ENCODE results near the gene STX8. TPM values are rescaled to one million over a fixed set of nuclear protein-coding genes. Genes with fewer than 3 reads are reported as not detected.

Gene STX8
- polyA plus RNA-seq, 1 of the 3 experiments (the other 2 are of a cell fraction), result 51.3 TPM

GRCh38 chr17:9256361-9256750 is 319.3 kb downstream of the STX8 start:
- H3K9me3 ChIP-seq, result no peaks in the 10 kb centered on the region
- TF ChIP-seq NRF1 (IDR thresholded peaks at IDR 0.05; ENCODE audit: low read depth, low read length) (no peak), RCOR1 (IDR thresholded peaks at IDR 0.05; ENCODE audit: low read length) (no peak), RAD21 (IDR thresholded peaks at IDR 0.05; ENCODE audit: low read length) (no peak), FOXJ3 (CRISPR knock-in tag; IDR thresholded peaks at IDR 0.05) (no peak)
- TF ChIP-seq, protein P1, sequence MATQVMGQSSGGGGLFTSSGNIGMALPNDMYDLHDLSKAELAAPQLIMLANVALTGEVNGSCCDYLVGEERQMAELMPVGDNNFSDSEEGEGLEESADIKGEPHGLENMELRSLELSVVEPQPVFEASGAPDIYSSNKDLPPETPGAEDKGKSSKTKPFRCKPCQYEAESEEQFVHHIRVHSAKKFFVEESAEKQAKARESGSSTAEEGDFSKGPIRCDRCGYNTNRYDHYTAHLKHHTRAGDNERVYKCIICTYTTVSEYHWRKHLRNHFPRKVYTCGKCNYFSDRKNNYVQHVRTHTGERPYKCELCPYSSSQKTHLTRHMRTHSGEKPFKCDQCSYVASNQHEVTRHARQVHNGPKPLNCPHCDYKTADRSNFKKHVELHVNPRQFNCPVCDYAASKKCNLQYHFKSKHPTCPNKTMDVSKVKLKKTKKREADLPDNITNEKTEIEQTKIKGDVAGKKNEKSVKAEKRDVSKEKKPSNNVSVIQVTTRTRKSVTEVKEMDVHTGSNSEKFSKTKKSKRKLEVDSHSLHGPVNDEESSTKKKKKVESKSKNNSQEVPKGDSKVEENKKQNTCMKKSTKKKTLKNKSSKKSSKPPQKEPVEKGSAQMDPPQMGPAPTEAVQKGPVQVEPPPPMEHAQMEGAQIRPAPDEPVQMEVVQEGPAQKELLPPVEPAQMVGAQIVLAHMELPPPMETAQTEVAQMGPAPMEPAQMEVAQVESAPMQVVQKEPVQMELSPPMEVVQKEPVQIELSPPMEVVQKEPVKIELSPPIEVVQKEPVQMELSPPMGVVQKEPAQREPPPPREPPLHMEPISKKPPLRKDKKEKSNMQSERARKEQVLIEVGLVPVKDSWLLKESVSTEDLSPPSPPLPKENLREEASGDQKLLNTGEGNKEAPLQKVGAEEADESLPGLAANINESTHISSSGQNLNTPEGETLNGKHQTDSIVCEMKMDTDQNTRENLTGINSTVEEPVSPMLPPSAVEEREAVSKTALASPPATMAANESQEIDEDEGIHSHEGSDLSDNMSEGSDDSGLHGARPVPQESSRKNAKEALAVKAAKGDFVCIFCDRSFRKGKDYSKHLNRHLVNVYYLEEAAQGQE (IDR thresholded peaks at IDR 0.05; ENCODE audit: low read depth, low read length), result no peak
- peaks cover 0 to 5% of the 10 kb centered on the region in 2 experiments; a peak in 1 of 4 replicates for H3K4me1 ChIP-seq (ENCODE audit: control insufficient read depth in 1 of 2, insufficient read depth in 2 of 2, low read depth in 1 of 2, low read length in 1 of 2)
- no peaks in the 10 kb centered on the region for H3K9me2 ChIP-seq
- no peak overlapping the region for H2AFZ ChIP-seq (ENCODE audit: low read depth)
- CTCF ChIA-PET, result no interaction called here
- no peaks in the 10 kb centered on the region for H3K36me3 ChIP-seq (replicated peaks in 1 of 2; ENCODE audit: control insufficient read depth in 1 of 2, insufficient read depth in 2 of 2, low read length in 1 of 2)
- POLR2A ChIA-PET, result no interaction called here
- H3K79me2 ChIP-seq (ENCODE audit: insufficient read depth), result no peaks in the 10 kb centered on the region
- WGBS (ENCODE audit: low lambda C conversion rate), result 89% methylated on average over 6 of the region's 6 CpGs
- no peak overlapping the region for H3K27ac ChIP-seq (ENCODE audit: low read depth in 2 of 2, low read length in 1 of 2)
- DNase-seq, result no peak
- H3F3A ChIP-seq (replicated peaks; ENCODE audit: insufficient read depth), result no peaks in the 10 kb centered on the region
- no peak overlapping the region for H3K4me2 ChIP-seq
- no peaks in the 10 kb centered on the region for H3K27me3 ChIP-seq (ENCODE audit: insufficient read depth)
- H4K20me1 ChIP-seq (ENCODE audit: insufficient read depth), result no peaks in the 10 kb centered on the region
- no peak overlapping the region for H3K9ac ChIP-seq
- no peak overlapping the region for H3K4me3 ChIP-seq (ENCODE audit: low read depth in 2 of 2, low read length in 1 of 2)

DNA sequence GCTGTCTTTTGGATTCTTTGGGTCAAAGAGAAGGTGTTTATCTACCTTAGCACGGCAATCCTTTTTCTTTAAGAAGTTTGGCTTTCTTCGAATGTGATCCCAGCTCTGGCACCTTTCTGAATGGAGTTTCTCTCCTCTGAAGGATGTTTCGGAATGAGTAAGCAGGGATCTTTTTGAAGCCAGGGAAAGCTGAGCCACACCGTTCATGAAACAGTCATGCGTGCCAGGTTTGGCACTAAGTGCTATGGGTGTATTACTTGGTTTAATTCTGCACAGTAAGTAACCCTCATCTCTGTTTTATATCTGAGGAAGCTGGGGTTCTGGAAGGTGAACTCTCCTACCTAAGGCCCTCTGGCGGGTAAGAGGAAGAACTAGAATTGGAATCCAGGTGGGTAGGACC is 319.8 kb downstream of the STX8 start:
- ChIA-PET POLR2A (no interaction called here), CTCF (no interaction called here)
- DNase-seq, result no peak
- Histone ChIP-seq H3K4me2 (no peak overlapping the region), H3K4me3 (ENCODE audit: low read depth in 2 of 2, low read length in 1 of 2) (no peak overlapping the region), H3K79me2 (ENCODE audit: insufficient read depth) (no peaks in the 10 kb centered on the region), H3K9me3 (no peaks in the 10 kb centered on the region), H3K27ac (ENCODE audit: low read depth in 2 of 2, low read length in 1 of 2) (no peak overlapping the region), H3F3A (replicated peaks; ENCODE audit: insufficient read depth) (no peaks in the 10 kb centered on the region), H3K9me2 (no peaks in the 10 kb centered on the region), H3K9ac (no peak overlapping the region), H2AFZ (ENCODE audit: low read depth) (no peak overlapping the region), H3K27me3 (ENCODE audit: insufficient read depth) (no peaks in the 10 kb centered on the region), H3K36me3 (replicated peaks in 1 of 2; ENCODE audit: control insufficient read depth in 1 of 2, insufficient read depth in 2 of 2, low read length in 1 of 2) (no peaks in the 10 kb centered on the region), H3K4me1 (ENCODE audit: control insufficient read depth in 1 of 2, insufficient read depth in 2 of 2, low read depth in 1 of 2, low read length in 1 of 2) (peaks cover 0 to 5% of the 10 kb centered on the region in 2 experiments; a peak in 1 of 4 replicates), H4K20me1 (ENCODE audit: insufficient read depth) (no peaks in the 10 kb centered on the region)
- WGBS (ENCODE audit: low lambda C conversion rate), result 84% methylated on average over 6 of the region's 6 CpGs
- TF ChIP-seq POLR2AphosphoS5 (IDR thresholded peaks at IDR 0.05; ENCODE audit: low read depth, low read length), result no peak

GRCh38 chr17:9254841-9255240 is 320.8 kb downstream of the STX8 start:
- no peaks in the 10 kb centered on the region for H3K9me2 ChIP-seq
- TF ChIP-seq, protein P2, sequence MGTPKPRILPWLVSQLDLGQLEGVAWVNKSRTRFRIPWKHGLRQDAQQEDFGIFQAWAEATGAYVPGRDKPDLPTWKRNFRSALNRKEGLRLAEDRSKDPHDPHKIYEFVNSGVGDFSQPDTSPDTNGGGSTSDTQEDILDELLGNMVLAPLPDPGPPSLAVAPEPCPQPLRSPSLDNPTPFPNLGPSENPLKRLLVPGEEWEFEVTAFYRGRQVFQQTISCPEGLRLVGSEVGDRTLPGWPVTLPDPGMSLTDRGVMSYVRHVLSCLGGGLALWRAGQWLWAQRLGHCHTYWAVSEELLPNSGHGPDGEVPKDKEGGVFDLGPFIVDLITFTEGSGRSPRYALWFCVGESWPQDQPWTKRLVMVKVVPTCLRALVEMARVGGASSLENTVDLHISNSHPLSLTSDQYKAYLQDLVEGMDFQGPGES (IDR thresholded peaks at IDR 0.05; ENCODE audit: low read depth, low read length), result no peak
- TF ChIP-seq RFX5 (IDR thresholded peaks at IDR 0.05; ENCODE audit: low read length), result no peak
- TF ChIP-seq, protein P3, sequence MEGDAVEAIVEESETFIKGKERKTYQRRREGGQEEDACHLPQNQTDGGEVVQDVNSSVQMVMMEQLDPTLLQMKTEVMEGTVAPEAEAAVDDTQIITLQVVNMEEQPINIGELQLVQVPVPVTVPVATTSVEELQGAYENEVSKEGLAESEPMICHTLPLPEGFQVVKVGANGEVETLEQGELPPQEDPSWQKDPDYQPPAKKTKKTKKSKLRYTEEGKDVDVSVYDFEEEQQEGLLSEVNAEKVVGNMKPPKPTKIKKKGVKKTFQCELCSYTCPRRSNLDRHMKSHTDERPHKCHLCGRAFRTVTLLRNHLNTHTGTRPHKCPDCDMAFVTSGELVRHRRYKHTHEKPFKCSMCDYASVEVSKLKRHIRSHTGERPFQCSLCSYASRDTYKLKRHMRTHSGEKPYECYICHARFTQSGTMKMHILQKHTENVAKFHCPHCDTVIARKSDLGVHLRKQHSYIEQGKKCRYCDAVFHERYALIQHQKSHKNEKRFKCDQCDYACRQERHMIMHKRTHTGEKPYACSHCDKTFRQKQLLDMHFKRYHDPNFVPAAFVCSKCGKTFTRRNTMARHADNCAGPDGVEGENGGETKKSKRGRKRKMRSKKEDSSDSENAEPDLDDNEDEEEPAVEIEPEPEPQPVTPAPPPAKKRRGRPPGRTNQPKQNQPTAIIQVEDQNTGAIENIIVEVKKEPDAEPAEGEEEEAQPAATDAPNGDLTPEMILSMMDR (IDR thresholded peaks at IDR 0.05), result no peak
- TF ChIP-seq FOSL2 (IDR thresholded peaks at IDR 0.05; ENCODE audit: borderline replicate concordance, low read depth), result no peak
- no peak for TF ChIP-seq CHD2 (IDR thresholded peaks at IDR 0.05; ENCODE audit: low read length, partially characterized antibody)
- TF ChIP-seq GABPA (IDR thresholded peaks at IDR 0.05; ENCODE audit: low read depth), result no peak
- TF ChIP-seq ELF1 (IDR thresholded peaks at IDR 0.05), result no peak
- TF ChIP-seq SMC3 (IDR thresholded peaks at IDR 0.05; ENCODE audit: low read depth, low read length), result no peak
- no peak for TF ChIP-seq NRF1 (IDR thresholded peaks at IDR 0.05; ENCODE audit: low read depth, low read length)
- ChIA-PET POLR2A (no interaction called here), CTCF (no interaction called here)
- no peak overlapping the region for H3K4me3 ChIP-seq (ENCODE audit: low read depth in 2 of 2, low read length in 1 of 2)
- H3K36me3 ChIP-seq (replicated peaks in 1 of 2; ENCODE audit: control insufficient read depth in 1 of 2, insufficient read depth in 2 of 2, low read length in 1 of 2), result no peaks in the 10 kb centered on the region
- no peak overlapping the region for H3K9ac ChIP-seq
- peaks cover 0 to 5% of the 10 kb centered on the region in 2 experiments; a peak in 1 of 4 replicates for H3K4me1 ChIP-seq (ENCODE audit: control insufficient read depth in 1 of 2, insufficient read depth in 2 of 2, low read depth in 1 of 2, low read length in 1 of 2)
- H2AFZ ChIP-seq (ENCODE audit: low read depth), result no peak overlapping the region
- no peaks in the 10 kb centered on the region for H3K9me3 ChIP-seq
- H3F3A ChIP-seq (replicated peaks; ENCODE audit: insufficient read depth), result no peaks in the 10 kb centered on the region
- no peak overlapping the region for H3K4me2 ChIP-seq
- H4K20me1 ChIP-seq (ENCODE audit: insufficient read depth), result no peaks in the 10 kb centered on the region
- 58% methylated on average over 2 of the region's 2 CpGs for WGBS (ENCODE audit: low lambda C conversion rate)
- H3K79me2 ChIP-seq (ENCODE audit: insufficient read depth), result no peaks in the 10 kb centered on the region
- no peak for DNase-seq
- H3K27ac ChIP-seq (ENCODE audit: low read depth in 2 of 2, low read length in 1 of 2), result no peak overlapping the region
- H3K27me3 ChIP-seq (ENCODE audit: insufficient read depth), result no peaks in the 10 kb centered on the region

All from SK-N-SH (cell line).